ENCODE measurements around the gene CST2. TPM values are rescaled to one million over a fixed set of nuclear protein-coding genes. Genes with fewer than 3 reads are reported as not detected.
A peak's percentile ranks its signal among the peaks of the same experiment; 100 is the strongest.
"Not testable (repeated sequence)": the region's sequence is repeated elsewhere in the genome, so short reads cannot be mapped to it uniquely, and the experiment has no call there.

Gene CST2
- polyA plus RNA-seq, 6 donors from 2014 or later = not detected

GRCh38 chr20:23794065-23794464, 32.5 kb downstream of the CST2 start:
- Mint-ChIP-seq H3K4me1 (no peaks in the 10 kb centered on the region), H3K27me3 (peaks cover 15 to 28% (median 16%) of the 10 kb centered on the region in 3 donors), H3K27ac (no peak overlapping the region), H3K36me3 (no peaks in the 10 kb centered on the region), H3K9me3 (peaks cover 0 to 4% (median 0%) of the 10 kb centered on the region in 7 donors), H3K4me3 (no peak overlapping the region)
- DNase-seq (no peak), ATAC-seq (ENCODE audit: low read depth in 2 of 2) (no peak)

GRCh38 chr20:23783447-23783846, 43.1 kb downstream of the CST2 start:
- peaks cover 4 to 7% (median 6%) of the 10 kb centered on the region in 3 donors for H3K27me3 Mint-ChIP-seq
- H3K4me3 Mint-ChIP-seq = no peak overlapping the region
- H3K4me1 Mint-ChIP-seq = no peaks in the 10 kb centered on the region
- H3K36me3 Mint-ChIP-seq = no peaks in the 10 kb centered on the region
- ATAC-seq (ENCODE audit: low read depth in 2 of 2) (no peak), DNase-seq (no peak)
- peaks cover 0 to 3% (median 0%) of the 10 kb centered on the region in 7 donors for H3K9me3 Mint-ChIP-seq
- no peak overlapping the region for H3K27ac Mint-ChIP-seq

GRCh38 chr20:23782366-23782983, 44.1 kb downstream of the CST2 start:
- ATAC-seq (ENCODE audit: low read depth in 2 of 2) (no peak), DNase-seq (no peak)
- no peak overlapping the region for H3K27ac Mint-ChIP-seq
- no peaks in the 10 kb centered on the region for H3K36me3 Mint-ChIP-seq
- H3K27me3 Mint-ChIP-seq = peaks cover 4 to 7% (median 6%) of the 10 kb centered on the region in 3 donors
- no peak overlapping the region for H3K4me3 Mint-ChIP-seq
- H3K9me3 Mint-ChIP-seq = peaks cover 0 to 2% (median 0%) of the 10 kb centered on the region in 7 donors
- no peaks in the 10 kb centered on the region for H3K4me1 Mint-ChIP-seq

- not testable (repeated sequence) for H3K4me1 Mint-ChIP-seq, H3K4me3 Mint-ChIP-seq, DNase-seq
Observed at GRCh38 chr20:23778676-23779075, 47.9 kb downstream of the CST2 start.

GRCh38 chr20:23777380-23777779, 49.1 kb downstream of the CST2 start:
- H3K9me3 Mint-ChIP-seq; DNase-seq; H3K4me3 Mint-ChIP-seq; H3K27ac Mint-ChIP-seq; H3K36me3 Mint-ChIP-seq; H3K4me1 Mint-ChIP-seq; ATAC-seq (ENCODE audit: low read depth in 2 of 2): not testable (repeated sequence)
- peaks cover 4 to 12% (median 12%) of the 10 kb centered on the region in 3 donors for H3K27me3 Mint-ChIP-seq

More at GRCh38 chr20:23778676-23779075, 47.9 kb downstream of the CST2 start:
- not testable (repeated sequence) for H3K27me3 Mint-ChIP-seq; H3K27ac Mint-ChIP-seq; H3K36me3 Mint-ChIP-seq; H3K9me3 Mint-ChIP-seq; ATAC-seq (ENCODE audit: low read depth in 2 of 2)

- Mint-ChIP-seq H3K27ac (no peak overlapping the region), H3K4me3 (no peak overlapping the region), H3K4me1 (no peaks in the 10 kb centered on the region), H3K36me3 (no peaks in the 10 kb centered on the region), H3K9me3 (peaks cover 0 to 4% (median 0%) of the 10 kb centered on the region in 7 donors), H3K27me3 (peaks cover 4 to 8% (median 6%) of the 10 kb centered on the region in 3 donors)
- no peak for DNase-seq
- no peak for ATAC-seq (ENCODE audit: low read depth in 2 of 2)
Observed at GRCh38 chr20:23776067-23776771, 50.3 kb downstream of the CST2 start.

GRCh38 chr20:23774081-23774480, 52.4 kb downstream of the CST2 start:
- no peak for DNase-seq
- Mint-ChIP-seq H3K4me1 (no peaks in the 10 kb centered on the region), H3K36me3 (no peaks in the 10 kb centered on the region), H3K4me3 (peak overlapping the region in 1 of 8 donors; percentile 23), H3K9me3 (peaks cover 0 to 4% (median 0%) of the 10 kb centered on the region in 7 donors), H3K27me3 (peaks cover 3 to 8% (median 6%) of the 10 kb centered on the region in 3 donors), H3K27ac (no peak overlapping the region)
- ATAC-seq (ENCODE audit: low read depth in 2 of 2) = no peak

Other genes starting within 250 kb of the CST2 start
- not detected for gene CST9, start 220.8 kb downstream of the CST2 start, polyA plus RNA-seq (ENCODE audit: low read depth in 6 of 6)
- 10 to 100 TPM in 1 of 6 donors, 1 to 10 TPM in 5; 3.2 to 22.5 (median 6.5) TPM for gene CST3, start 188.8 kb downstream of the CST2 start, polyA plus RNA-seq (ENCODE audit: low read depth in 6 of 6)
- gene CST4, start 137.7 kb downstream of the CST2 start, polyA plus RNA-seq (ENCODE audit: low read depth in 6 of 6) = not detected
- gene CST1, start 75.8 kb downstream of the CST2 start, polyA plus RNA-seq (ENCODE audit: low read depth in 6 of 6) = not detected
- gene CST5, start 53.0 kb upstream of the CST2 start, polyA plus RNA-seq (ENCODE audit: low read depth in 6 of 6) = not detected
- gene GGTLC1, start 162.1 kb upstream of the CST2 start, polyA plus RNA-seq (ENCODE audit: low read depth in 6 of 6) = not detected